C4-2B (cell line): Measurements from ENCODE around the gene TTLL12.

Experiments used
- ZFX ChIP-seq: fragments of 450-650 bp; IDR thresholded peaks from 2 replicates; pipeline ENCODE4 v1.6.1; 2017
- TF ChIP-seq, protein P1 (sequence below): fragments of 450-650 bp; conservative IDR thresholded peaks from 2 replicates; pipeline ENCODE4 v1.5.1; 2017; ENCODE audit warnings: mild to moderate bottlenecking

DNA sequence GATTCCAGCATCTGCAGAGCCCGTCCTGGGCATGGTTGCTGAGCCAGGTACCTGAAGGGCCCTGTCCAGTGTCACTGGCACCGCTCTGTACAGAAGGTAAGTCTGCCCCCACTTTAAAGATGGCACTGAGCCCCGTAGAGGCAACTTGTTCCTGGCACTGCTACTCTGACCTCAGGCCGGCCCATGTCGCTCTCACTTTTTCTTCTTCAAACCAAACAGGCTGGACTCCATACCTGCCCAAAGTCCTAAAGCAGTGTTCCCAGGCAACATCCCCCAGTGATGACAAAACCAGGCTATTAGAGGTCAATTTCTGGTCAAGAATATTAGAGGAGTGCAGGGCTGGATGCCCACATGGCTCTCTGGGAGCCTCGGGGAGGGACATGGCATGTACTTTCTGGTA, 46.6 kb upstream of the TTLL12 start:
- TF ChIP-seq, protein P1, sequence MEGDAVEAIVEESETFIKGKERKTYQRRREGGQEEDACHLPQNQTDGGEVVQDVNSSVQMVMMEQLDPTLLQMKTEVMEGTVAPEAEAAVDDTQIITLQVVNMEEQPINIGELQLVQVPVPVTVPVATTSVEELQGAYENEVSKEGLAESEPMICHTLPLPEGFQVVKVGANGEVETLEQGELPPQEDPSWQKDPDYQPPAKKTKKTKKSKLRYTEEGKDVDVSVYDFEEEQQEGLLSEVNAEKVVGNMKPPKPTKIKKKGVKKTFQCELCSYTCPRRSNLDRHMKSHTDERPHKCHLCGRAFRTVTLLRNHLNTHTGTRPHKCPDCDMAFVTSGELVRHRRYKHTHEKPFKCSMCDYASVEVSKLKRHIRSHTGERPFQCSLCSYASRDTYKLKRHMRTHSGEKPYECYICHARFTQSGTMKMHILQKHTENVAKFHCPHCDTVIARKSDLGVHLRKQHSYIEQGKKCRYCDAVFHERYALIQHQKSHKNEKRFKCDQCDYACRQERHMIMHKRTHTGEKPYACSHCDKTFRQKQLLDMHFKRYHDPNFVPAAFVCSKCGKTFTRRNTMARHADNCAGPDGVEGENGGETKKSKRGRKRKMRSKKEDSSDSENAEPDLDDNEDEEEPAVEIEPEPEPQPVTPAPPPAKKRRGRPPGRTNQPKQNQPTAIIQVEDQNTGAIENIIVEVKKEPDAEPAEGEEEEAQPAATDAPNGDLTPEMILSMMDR = no peak
- no peak for TF ChIP-seq ZFX
